HEK293 (cell line): ENCODE measurements around the gene CDK4.
A peak's percentile ranks its signal among the peaks of the same experiment; 100 is the strongest.

Experiments
- ELK4 ChIP-seq: IDR thresholded peaks from 2 replicates; pipeline ENCODE4 v1.6.1; 2011; ENCODE audit warnings: mild to moderate bottlenecking, low read depth, low read length, borderline replicate concordance
- GFI1B ChIP-seq: fragments of 450-650 bp; formaldehyde crosslinking; IDR thresholded peaks from 2 replicates; pipeline ENCODE4 v1.5.1; 2016; ENCODE audit warnings: missing biosample characterization, missing genetic modification characterization
- KLF17 ChIP-seq: fragments of 450-650 bp; formaldehyde crosslinking; IDR thresholded peaks from 2 replicates; pipeline ENCODE4 v1.5.1; 2016; ENCODE audit warnings: missing biosample characterization, missing genetic modification characterization
- OSR2 ChIP-seq: fragments of 450-650 bp; formaldehyde crosslinking; IDR thresholded peaks from 2 replicates; pipeline ENCODE4 v1.5.1; 2016; ENCODE audit warnings: missing biosample characterization, missing genetic modification characterization
- PATZ1 ChIP-seq: fragments of 450-650 bp; formaldehyde crosslinking; IDR thresholded peaks from 2 replicates; pipeline ENCODE4 v1.5.1; 2016; ENCODE audit warnings: missing biosample characterization, missing genetic modification characterization
- PRDM4 ChIP-seq: fragments of 450-650 bp; formaldehyde crosslinking; IDR thresholded peaks from 2 replicates; pipeline ENCODE4 v1.5.1; 2017; ENCODE audit warnings: missing biosample characterization, missing genetic modification characterization
- RBAK ChIP-seq: fragments of 450-650 bp; formaldehyde crosslinking; IDR thresholded peaks from 2 replicates; pipeline ENCODE4 v1.5.1; 2016; ENCODE audit warnings: missing biosample characterization, missing genetic modification characterization
- REPIN1 ChIP-seq: fragments of 450-650 bp; formaldehyde crosslinking; IDR thresholded peaks from 2 replicates; pipeline ENCODE4 v1.5.1; 2017; ENCODE audit warnings: missing biosample characterization, missing genetic modification characterization, low read depth
- SCRT2 ChIP-seq: fragments of 450-650 bp; formaldehyde crosslinking; IDR thresholded peaks from 2 replicates; pipeline ENCODE4 v1.5.1; 2016; ENCODE audit warnings: missing biosample characterization, missing genetic modification characterization
- ZBTB7A ChIP-seq: fragments of 450-650 bp; formaldehyde crosslinking; IDR thresholded peaks from 2 replicates; pipeline ENCODE4 v1.5.1; 2016; ENCODE audit warnings: low read depth, missing biosample characterization, missing genetic modification characterization
- ZNF114 ChIP-seq: fragments of 450-650 bp; formaldehyde crosslinking; IDR thresholded peaks from 2 replicates; pipeline ENCODE4 v1.5.0; 2017; ENCODE audit warnings: missing biosample characterization, missing genetic modification characterization
- ZNF121 ChIP-seq: fragments of 450-650 bp; formaldehyde crosslinking; IDR thresholded peaks from 2 replicates; pipeline ENCODE4 v1.5.1; 2016; ENCODE audit warnings: missing biosample characterization, missing genetic modification characterization
- ZNF24 ChIP-seq: fragments of 450-650 bp; formaldehyde crosslinking; IDR thresholded peaks from 2 replicates; pipeline ENCODE4 v1.5.1; 2016; ENCODE audit warnings: missing biosample characterization, missing genetic modification characterization
- ZNF248 ChIP-seq: fragments of 450-650 bp; formaldehyde crosslinking; IDR thresholded peaks from 2 replicates; pipeline ENCODE4 v1.5.1; 2017; ENCODE audit warnings: missing biosample characterization, missing genetic modification characterization
- ZNF362 ChIP-seq: fragments of 450-650 bp; formaldehyde crosslinking; IDR thresholded peaks from 2 replicates; pipeline ENCODE4 v1.5.1; 2016; ENCODE audit warnings: missing biosample characterization, missing genetic modification characterization
- ZNF416 ChIP-seq: fragments of 450-650 bp; formaldehyde crosslinking; IDR thresholded peaks from 2 replicates; pipeline ENCODE4 v1.5.1; 2016; ENCODE audit warnings: missing biosample characterization, missing genetic modification characterization
- ZNF426 ChIP-seq: fragments of 450-650 bp; formaldehyde crosslinking; IDR thresholded peaks from 2 replicates; pipeline ENCODE4 v1.5.1; 2017; ENCODE audit warnings: missing biosample characterization, missing genetic modification characterization, mild to moderate bottlenecking, inconsistent platforms, moderate library complexity
- ZNF48 ChIP-seq: fragments of 450-650 bp; formaldehyde crosslinking; IDR thresholded peaks from 2 replicates; pipeline ENCODE4 v1.5.1; 2016; ENCODE audit warnings: missing biosample characterization, missing genetic modification characterization
- ZNF513 ChIP-seq: fragments of 450-650 bp; IDR thresholded peaks from 2 replicates; pipeline ENCODE4 v1.5.1; 2018; ENCODE audit warnings: missing biosample characterization, missing genetic modification characterization
- ZNF561 ChIP-seq: fragments of 450-650 bp; IDR thresholded peaks from 2 replicates; pipeline ENCODE4 v1.5.1; 2018; ENCODE audit warnings: missing biosample characterization, missing genetic modification characterization, borderline replicate concordance
- ZNF585B ChIP-seq: fragments of 450-650 bp; formaldehyde crosslinking; IDR thresholded peaks from 2 replicates; pipeline ENCODE4 v1.5.1; 2016; ENCODE audit warnings: missing biosample characterization, missing genetic modification characterization
- ZNF639 ChIP-seq: fragments of 450-650 bp; formaldehyde crosslinking; IDR thresholded peaks from 2 replicates; pipeline ENCODE4 v1.5.1; 2016; ENCODE audit warnings: missing biosample characterization, missing genetic modification characterization
- ZNF664 ChIP-seq: fragments of 450-650 bp; formaldehyde crosslinking; IDR thresholded peaks from 2 replicates; pipeline ENCODE4 v1.5.1; 2016; ENCODE audit warnings: missing biosample characterization, missing genetic modification characterization
- ZNF670 ChIP-seq: fragments of 450-650 bp; formaldehyde crosslinking; IDR thresholded peaks from 2 replicates; pipeline ENCODE4 v1.5.1; 2016; ENCODE audit warnings: missing biosample characterization, missing genetic modification characterization, low read depth
- ZSCAN5A ChIP-seq: fragments of 450-650 bp; formaldehyde crosslinking; IDR thresholded peaks from 2 replicates; pipeline ENCODE4 v1.5.1; 2016; ENCODE audit warnings: missing biosample characterization, missing genetic modification characterization

CDK4 gene

GRCh38 chr12:57771873-57772428 is 19.8 kb upstream of the CDK4 start, which contains the start of gene METTL1 (continued):
- TF ChIP-seq ELK4 (no peak), REPIN1 (tag by site-specific recombination) (no peak; the same call in 1 of the 2 replicates), ZNF24 (peak; percentile 92; the same call in 1 of the 2 replicates), ZNF426 (no peak), ZNF513 (no peak), PRDM4 (peak; percentile 57), ZNF585B (no peak), ZNF664 (tag by site-specific recombination) (no peak), OSR2 (tag by site-specific recombination) (peak; percentile 40; the same call in 1 of the 2 replicates), ZSCAN5A (tag by site-specific recombination) (peak; percentile 54; the same call in 1 of the 2 replicates), PATZ1 (tag by site-specific recombination) (peak; percentile 85), ZNF48 (no peak), ZNF114 (no peak), ZNF639 (peak; percentile 94), RBAK (no peak), SCRT2 (tag by site-specific recombination) (peak; percentile 80), ZNF416 (no peak), ZBTB7A (tag by site-specific recombination) (no peak), ZNF362 (tag by site-specific recombination) (no peak), KLF17 (tag by site-specific recombination) (peak; percentile 93), ZNF248 (tag by site-specific recombination) (no peak), ZNF121 (tag by site-specific recombination) (no peak; the same call in 1 of the 2 replicates), ZNF670 (no peak), ZNF561 (tag by site-specific recombination) (peak; percentile 84), GFI1B (tag by site-specific recombination) (no peak)
